SK-N-SH treated with all-trans-retinoic acid at 6 μM for 48 hours (cell line): ENCODE data around the gene TMA7.

Experiments used
- ATAC-seq: fragments of 200-7000 bp; cut with Tn5 transposase; 3 replicates; pipeline ENCODE4 v1.9.1; 2020; ENCODE audit warnings: mild to moderate bottlenecking, moderate library complexity
- ARNTL ChIP-seq: fragments of 450-650 bp; formaldehyde crosslinking; IDR thresholded peaks from 2 replicates; pipeline ENCODE4 v1.5.0; 2020; ENCODE audit warnings: low read depth, mild to moderate bottlenecking, moderate library complexity, borderline replicate concordance
- BACH2 ChIP-seq: fragments of 250-450 bp; sonication (Bioruptor Pico); IDR thresholded peaks from 2 replicates; pipeline ENCODE4 v1.9.0; 2021; ENCODE audit warnings: mild to moderate bottlenecking, borderline replicate concordance
- CREB5 ChIP-seq: fragments of 250-450 bp; sonication (Bioruptor Pico); IDR thresholded peaks from 2 replicates; pipeline ENCODE4 v1.5.1; 2020; ENCODE audit warnings: low read depth, mild to moderate bottlenecking, moderate library complexity
- ESRRG ChIP-seq: fragments of 250-450 bp; sonication (Bioruptor Pico); IDR thresholded peaks from 2 replicates; pipeline ENCODE4 v1.6.1; 2021; ENCODE audit warnings: mild to moderate bottlenecking
- ISL1 ChIP-seq: fragments of 250-450 bp; sonication (Bioruptor Pico); IDR thresholded peaks from 2 replicates; pipeline ENCODE4 v2.1.2; 2022; ENCODE audit warnings: mild to moderate bottlenecking, moderate library complexity
- OSR1 ChIP-seq: fragments of 250-450 bp; sonication (Bioruptor Pico); IDR thresholded peaks from 2 replicates; pipeline ENCODE4 v1.8.0; 2022; ENCODE audit warnings: moderate library complexity, mild to moderate bottlenecking, inconsistent platforms
- PATZ1 ChIP-seq: fragments of 250-450 bp; sonication (Bioruptor Pico); IDR thresholded peaks from 2 replicates; pipeline ENCODE4 v1.8.0; 2020; ENCODE audit warnings: mild to moderate bottlenecking, moderate library complexity, borderline replicate concordance
- POU6F1 ChIP-seq: fragments of 250-450 bp; sonication (Bioruptor Pico); IDR thresholded peaks from 2 replicates; pipeline ENCODE4 v1.8.0; 2021; ENCODE audit warnings: low read depth, mild to moderate bottlenecking, moderate library complexity, borderline replicate concordance
- PPARA ChIP-seq: fragments of 250-450 bp; sonication (Bioruptor Pico); IDR thresholded peaks from 2 replicates; pipeline ENCODE4 v1.5.0; 2020; ENCODE audit warnings: mild to moderate bottlenecking, borderline replicate concordance
- RARB ChIP-seq: fragments of 250-450 bp; sonication (Bioruptor Pico); IDR thresholded peaks from 2 replicates; pipeline ENCODE4 v1.8.0; 2021; ENCODE audit warnings: mild to moderate bottlenecking, moderate library complexity
- SNAI2 ChIP-seq: fragments of 250-450 bp; sonication (Bioruptor Pico); IDR thresholded peaks from 2 replicates; pipeline ENCODE4 v1.5.0; 2020; ENCODE audit warnings: mild to moderate bottlenecking, moderate library complexity
- TSHZ2 ChIP-seq: fragments of 250-450 bp; sonication (Bioruptor Pico); IDR thresholded peaks from 2 replicates; pipeline ENCODE4 v1.5.0; 2020; ENCODE audit warnings: mild to moderate bottlenecking, moderate library complexity
- ZC3H10 ChIP-seq: fragments of 250-450 bp; sonication (Bioruptor Pico); IDR thresholded peaks from 2 replicates; pipeline ENCODE4 v1.5.1; 2021; ENCODE audit warnings: mild to moderate bottlenecking, moderate library complexity
- ZFP3 ChIP-seq: fragments of 250-450 bp; sonication (Bioruptor Pico); IDR thresholded peaks from 2 replicates; pipeline ENCODE4 v1.5.0; 2020; ENCODE audit warnings: mild to moderate bottlenecking, moderate library complexity
- ZFP30 ChIP-seq: fragments of 450-650 bp; formaldehyde crosslinking; IDR thresholded peaks from 2 replicates; pipeline ENCODE4 v1.5.0; 2022; ENCODE audit warnings: mild to moderate bottlenecking, moderate library complexity
- ZNF565 ChIP-seq: fragments of 450-650 bp; formaldehyde crosslinking; conservative IDR thresholded peaks from 2 replicates; pipeline ENCODE4 v1.5.0; 2020; ENCODE audit warnings: low read depth, mild to moderate bottlenecking, moderate library complexity
- ZNF70 ChIP-seq: fragments of 450-650 bp; formaldehyde crosslinking; IDR thresholded peaks from 2 replicates; pipeline ENCODE4 v1.5.0; 2020; ENCODE audit warnings: mild to moderate bottlenecking, moderate library complexity
- ZNF8 ChIP-seq: fragments of 450-650 bp; formaldehyde crosslinking; IDR thresholded peaks from 2 replicates; pipeline ENCODE4 v1.5.0; 2020; ENCODE audit warnings: mild to moderate bottlenecking, moderate library complexity
- TF ChIP-seq, protein P1 (sequence below): fragments of 250-450 bp; sonication (Bioruptor Pico); IDR thresholded peaks from 2 replicates; pipeline ENCODE4 v1.5.1; 2021; ENCODE audit warnings: mild to moderate bottlenecking, moderate library complexity

The TMA7 gene

GRCh38 chr3:48434591-48435222 is 5.3 kb upstream of the TMA7 start (continued):
- TF ChIP-seq ZNF565 (CRISPR knock-in tag) (no peak), OSR1 (no peak), ZFP30 (CRISPR knock-in tag) (no peak), ESRRG (CRISPR knock-in tag) (no peak), PATZ1 (CRISPR knock-in tag) (no peak), POU6F1 (CRISPR knock-in tag) (no peak), ZFP3 (CRISPR knock-in tag) (no peak)
- TF ChIP-seq, all 23 proteins: peak for 0

- no peak for TF ChIP-seq ISL1
- TF ChIP-seq BACH2 (CRISPR knock-in tag), result no peak
- TF ChIP-seq PPARA (CRISPR knock-in tag), result no peak
- TF ChIP-seq TSHZ2, result no peak
- TF ChIP-seq SNAI2, result no peak
- TF ChIP-seq ZFP30 (CRISPR knock-in tag), result no peak
- TF ChIP-seq OSR1, result no peak
- no peak for TF ChIP-seq ZNF70 (CRISPR knock-in tag)
- TF ChIP-seq PATZ1 (CRISPR knock-in tag), result no peak
- TF ChIP-seq ZC3H10 (CRISPR knock-in tag), result no peak
- TF ChIP-seq ARNTL (CRISPR knock-in tag), result no peak
- no peak for TF ChIP-seq RARB (CRISPR knock-in tag)
- no peak for TF ChIP-seq ZNF8 (CRISPR knock-in tag)
- no peak for TF ChIP-seq CREB5 (CRISPR knock-in tag)
- TF ChIP-seq, protein P1, sequence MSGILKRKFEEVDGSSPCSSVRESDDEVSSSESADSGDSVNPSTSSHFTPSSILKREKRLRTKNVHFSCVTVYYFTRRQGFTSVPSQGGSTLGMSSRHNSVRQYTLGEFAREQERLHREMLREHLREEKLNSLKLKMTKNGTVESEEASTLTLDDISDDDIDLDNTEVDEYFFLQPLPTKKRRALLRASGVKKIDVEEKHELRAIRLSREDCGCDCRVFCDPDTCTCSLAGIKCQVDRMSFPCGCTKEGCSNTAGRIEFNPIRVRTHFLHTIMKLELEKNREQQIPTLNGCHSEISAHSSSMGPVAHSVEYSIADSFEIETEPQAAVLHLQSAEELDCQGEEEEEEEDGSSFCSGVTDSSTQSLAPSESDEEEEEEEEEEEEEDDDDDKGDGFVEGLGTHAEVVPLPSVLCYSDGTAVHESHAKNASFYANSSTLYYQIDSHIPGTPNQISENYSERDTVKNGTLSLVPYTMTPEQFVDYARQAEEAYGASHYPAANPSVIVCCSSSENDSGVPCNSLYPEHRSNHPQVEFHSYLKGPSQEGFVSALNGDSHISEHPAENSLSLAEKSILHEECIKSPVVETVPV (CRISPR knock-in tag), result no peak
These were observed 4.8 kb upstream of the TMA7 start for GRCh38 chr3:48435223-48435595.

More at GRCh38 chr3:48435223-48435595, 4.8 kb upstream of the TMA7 start:
- no peak for ATAC-seq
